ENCODE results near the gene ABCD2. TPM values are rescaled to one million over a fixed set of nuclear protein-coding genes. Genes with fewer than 3 reads are reported as not detected.

ABCD2 gene
- total and polyA plus RNA-seq, 4 donors, result under 0.01 to 0.25 (median 0.05) TPM; not detected in 1

GRCh38 chr12:39581592-39581991, 38.0 kb downstream of the ABCD2 start:
- Histone ChIP-seq H3K36me3 (ENCODE audit: control insufficient read depth in 4 of 4, insufficient read depth in 3 of 4, low read depth in 1 of 4, low read length in 3 of 4) (no peaks in the 10 kb centered on the region), H3K27me3 (ENCODE audit: control insufficient read depth in 4 of 4, insufficient read depth in 4 of 4, low read length in 3 of 4) (no peaks in the 10 kb centered on the region), H3K27ac (ENCODE audit: low read depth in 1 of 2, low read length in 2 of 2) (no peak overlapping the region), H3K4me1 (ENCODE audit: control insufficient read depth in 4 of 4, insufficient read depth in 4 of 4, low read length in 3 of 4) (no peaks in the 10 kb centered on the region), H3K4me3 (ENCODE audit: low read depth in 1 of 3, low read length in 3 of 3) (no peak overlapping the region), H3K9ac (ENCODE audit: low read depth in 1 of 2, low read length in 2 of 2) (no peak overlapping the region), H3K9me3 (ENCODE audit: control insufficient read depth in 4 of 4, low read length in 3 of 4) (no peaks in the 10 kb centered on the region)
- WGBS, result 47% methylated on average over 3 of the region's 3 CpGs
- DNase-seq (ENCODE audit: low spot score), result no peak
- TF ChIP-seq JUND (IDR thresholded peaks at IDR 0.05) (no peak), GABPA (IDR thresholded peaks at IDR 0.05 in 1 of 2, conservative IDR thresholded peaks at IDR 0.05 in 1 of 2) (no peak), RAD21 (IDR thresholded peaks at IDR 0.05) (no peak), HNF4A (conservative IDR thresholded peaks at IDR 0.05) (no peak), RXRA (IDR thresholded peaks at IDR 0.05) (no peak), ZBTB33 (IDR thresholded peaks at IDR 0.05) (no peak), FOXA1 (IDR thresholded peaks at IDR 0.05) (no peak), SP1 (IDR thresholded peaks at IDR 0.05) (no peak), NR2F2 (IDR thresholded peaks at IDR 0.05) (no peak), TAF1 (conservative IDR thresholded peaks at IDR 0.05) (no peak), YY1 (IDR thresholded peaks at IDR 0.05) (no peak), HNF4G (IDR thresholded peaks at IDR 0.05) (no peak), FOXA2 (IDR thresholded peaks at IDR 0.05) (no peak), EGR1 (IDR thresholded peaks at IDR 0.05; ENCODE audit: low read depth in 2 of 2) (no peak), REST (IDR thresholded peaks at IDR 0.05) (no peak), CTCF (IDR thresholded peaks at IDR 0.05; ENCODE audit: low read depth, low read length, missing input control) (no peak)
- TF ChIP-seq, protein P1, sequence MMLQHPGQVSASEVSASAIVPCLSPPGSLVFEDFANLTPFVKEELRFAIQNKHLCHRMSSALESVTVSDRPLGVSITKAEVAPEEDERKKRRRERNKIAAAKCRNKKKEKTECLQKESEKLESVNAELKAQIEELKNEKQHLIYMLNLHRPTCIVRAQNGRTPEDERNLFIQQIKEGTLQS (IDR thresholded peaks at IDR 0.05), result no peak
- TF ChIP-seq, protein P2, sequence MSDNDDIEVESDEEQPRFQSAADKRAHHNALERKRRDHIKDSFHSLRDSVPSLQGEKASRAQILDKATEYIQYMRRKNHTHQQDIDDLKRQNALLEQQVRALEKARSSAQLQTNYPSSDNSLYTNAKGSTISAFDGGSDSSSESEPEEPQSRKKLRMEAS (IDR thresholded peaks at IDR 0.05), result no peak

Data from liver (tissue), 9 donors.